ENCODE measurements around the gene OMA1. TPM values are rescaled to one million over a fixed set of nuclear protein-coding genes. Genes with fewer than 3 reads are reported as not detected.
"Not testable (repeated sequence)": the region's sequence is repeated elsewhere in the genome, so short reads cannot be mapped to it uniquely, and the experiment has no call there.

OMA1 gene
- polyA plus RNA-seq, 1 experiment: 17.3 TPM

- Histone ChIP-seq H3K27me3 (ENCODE audit: control insufficient read depth, insufficient read depth, low read length) (no peaks in the 10 kb centered on the region), H3K4me3 (ENCODE audit: low read depth, low read length) (no peak overlapping the region), H3K27ac (ENCODE audit: low read depth, low read length) (no peak overlapping the region), H3K9me3 (ENCODE audit: control insufficient read depth, insufficient read depth, low read length) (no peaks in the 10 kb centered on the region)
- POLR2A ChIA-PET: no interaction called here
- no peak for DNase-seq (ENCODE audit: low read depth, low spot score)
- CTCF ChIA-PET: interaction anchor here (2.6 to 6.3 kb wide), 2 partner anchors 24 to 113 kb away, joined by 15 to 53 read pairs; no protein-coding TSS in a partner anchor
- TF ChIP-seq, protein P1, sequence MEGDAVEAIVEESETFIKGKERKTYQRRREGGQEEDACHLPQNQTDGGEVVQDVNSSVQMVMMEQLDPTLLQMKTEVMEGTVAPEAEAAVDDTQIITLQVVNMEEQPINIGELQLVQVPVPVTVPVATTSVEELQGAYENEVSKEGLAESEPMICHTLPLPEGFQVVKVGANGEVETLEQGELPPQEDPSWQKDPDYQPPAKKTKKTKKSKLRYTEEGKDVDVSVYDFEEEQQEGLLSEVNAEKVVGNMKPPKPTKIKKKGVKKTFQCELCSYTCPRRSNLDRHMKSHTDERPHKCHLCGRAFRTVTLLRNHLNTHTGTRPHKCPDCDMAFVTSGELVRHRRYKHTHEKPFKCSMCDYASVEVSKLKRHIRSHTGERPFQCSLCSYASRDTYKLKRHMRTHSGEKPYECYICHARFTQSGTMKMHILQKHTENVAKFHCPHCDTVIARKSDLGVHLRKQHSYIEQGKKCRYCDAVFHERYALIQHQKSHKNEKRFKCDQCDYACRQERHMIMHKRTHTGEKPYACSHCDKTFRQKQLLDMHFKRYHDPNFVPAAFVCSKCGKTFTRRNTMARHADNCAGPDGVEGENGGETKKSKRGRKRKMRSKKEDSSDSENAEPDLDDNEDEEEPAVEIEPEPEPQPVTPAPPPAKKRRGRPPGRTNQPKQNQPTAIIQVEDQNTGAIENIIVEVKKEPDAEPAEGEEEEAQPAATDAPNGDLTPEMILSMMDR (IDR thresholded peaks at IDR 0.05; ENCODE audit: low read depth, low read length): no peak
These were observed 7.0 kb downstream of the OMA1 start for GRCh38 chr1:58539553-58539952.

DNA sequence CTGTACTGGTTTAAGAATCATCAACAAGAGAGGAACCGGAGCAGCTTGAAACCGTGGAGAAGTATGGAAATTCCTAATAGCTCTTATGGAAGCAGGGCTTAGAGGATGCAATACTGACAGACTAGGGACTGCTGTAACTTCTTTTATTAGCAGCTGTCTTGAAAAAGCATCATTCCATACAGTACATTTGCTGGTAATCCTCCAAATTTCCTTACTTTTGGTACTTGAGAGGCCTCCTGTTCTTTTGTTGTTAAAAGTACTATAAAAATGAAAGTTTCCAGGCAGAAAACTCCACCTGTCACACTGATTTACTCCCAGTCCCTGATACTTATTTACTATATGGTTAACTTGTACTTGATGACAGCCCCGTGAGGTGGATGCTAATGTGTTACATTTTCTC lies 7.7 kb downstream of the OMA1 start:
- TF ChIP-seq, protein P1 (IDR thresholded peaks at IDR 0.05; ENCODE audit: low read depth, low read length): no peak
- CTCF ChIA-PET: interaction anchor here (0.7 to 6.3 kb wide), 3 partner anchors 19 to 114 kb away, joined by 3 to 53 read pairs (median 15); no protein-coding TSS in a partner anchor
- no peak for DNase-seq (ENCODE audit: low read depth, low spot score)
- H3K27me3 ChIP-seq (ENCODE audit: control insufficient read depth, insufficient read depth, low read length): no peaks in the 10 kb centered on the region
- H3K9me3 ChIP-seq (ENCODE audit: control insufficient read depth, insufficient read depth, low read length): no peaks in the 10 kb centered on the region
- H3K27ac ChIP-seq (ENCODE audit: low read depth, low read length): no peak overlapping the region
- H3K4me3 ChIP-seq (ENCODE audit: low read depth, low read length): no peak overlapping the region
- POLR2A ChIA-PET: no interaction called here

DNA sequence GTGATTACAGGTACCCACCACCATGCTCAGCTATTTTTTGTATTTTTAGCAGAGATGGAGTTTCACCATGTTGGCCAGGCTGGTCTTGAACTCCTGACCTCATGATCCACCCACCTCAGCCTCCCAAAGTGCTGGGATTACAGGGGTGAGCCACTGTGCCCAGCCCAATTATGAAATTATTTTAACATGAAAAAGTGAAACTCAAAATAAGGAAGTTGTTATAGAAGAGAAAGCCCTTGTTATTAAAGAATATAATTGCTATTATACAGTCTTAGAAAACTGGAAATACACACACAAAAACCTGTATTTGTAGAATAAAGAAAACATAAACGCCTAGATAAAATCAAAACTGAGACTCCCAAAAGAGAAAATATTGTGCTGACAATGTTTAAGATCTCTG lies 14.7 kb downstream of the OMA1 start:
- H3K4me3 ChIP-seq (ENCODE audit: low read depth, low read length); H3K9me3 ChIP-seq (ENCODE audit: control insufficient read depth, insufficient read depth, low read length); DNase-seq (ENCODE audit: low read depth, low spot score); H3K27ac ChIP-seq (ENCODE audit: low read depth, low read length); H3K27me3 ChIP-seq (ENCODE audit: control insufficient read depth, insufficient read depth, low read length); POLR2A ChIA-PET: not testable (repeated sequence)
- CTCF ChIA-PET: interaction anchor here (1.0 kb wide), 1 partner anchor 16 kb away, joined by 3 read pairs; no protein-coding TSS in a partner anchor

- CTCF ChIA-PET: no interaction called here
- no peak overlapping the region for H3K27ac ChIP-seq (ENCODE audit: low read depth, low read length)
These were observed 17.2 kb downstream of the OMA1 start for GRCh38 chr1:58529284-58529683.

DNA sequence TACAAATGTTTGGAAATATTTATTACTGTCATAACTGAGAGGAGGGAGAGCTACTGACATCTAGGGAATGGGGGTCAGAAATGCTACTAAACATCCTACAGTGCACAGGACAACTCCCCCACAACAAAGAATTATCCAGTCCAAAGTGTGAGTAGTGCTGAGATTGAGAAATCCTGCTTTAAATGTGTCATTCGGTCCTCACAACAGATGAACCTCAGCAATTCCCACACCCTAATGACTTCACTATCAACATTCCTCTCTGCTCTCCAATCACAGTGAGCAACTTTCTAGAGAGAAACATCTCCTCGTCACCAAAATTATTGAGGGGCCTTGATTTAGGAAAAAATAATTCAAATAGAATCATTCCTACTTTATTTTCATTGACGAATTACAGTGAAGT lies 18.0 kb downstream of the OMA1 start:
- CTCF ChIA-PET: interaction anchor here (1.0 to 15.1 kb wide), 4 partner anchors 13 to 1419 kb away, joined by 3 to 492 read pairs (median 62); partner anchors contain the start of gene OMA1
- Histone ChIP-seq H3K4me3 (ENCODE audit: low read depth, low read length) (no peak overlapping the region), H3K27me3 (ENCODE audit: control insufficient read depth, insufficient read depth, low read length) (no peaks in the 10 kb centered on the region), H3K9me3 (ENCODE audit: control insufficient read depth, insufficient read depth, low read length) (no peaks in the 10 kb centered on the region), H3K27ac (ENCODE audit: low read depth, low read length) (no peak overlapping the region)
- POLR2A ChIA-PET: interaction anchor here (1.1 kb wide), 1 partner anchor 18 kb away, joined by 10 read pairs; the partner anchor contains the start of gene OMA1
- TF ChIP-seq, protein P1 (IDR thresholded peaks at IDR 0.05; ENCODE audit: low read depth, low read length): no peak
- no peak for DNase-seq (ENCODE audit: low read depth, low spot score)

More at GRCh38 chr1:58529284-58529683, 17.2 kb downstream of the OMA1 start:
- Histone ChIP-seq H3K9me3 (ENCODE audit: control insufficient read depth, insufficient read depth, low read length) (no peaks in the 10 kb centered on the region), H3K4me3 (ENCODE audit: low read depth, low read length) (no peak overlapping the region), H3K27me3 (ENCODE audit: control insufficient read depth, insufficient read depth, low read length) (no peaks in the 10 kb centered on the region)
- TF ChIP-seq, protein P1 (IDR thresholded peaks at IDR 0.05; ENCODE audit: low read depth, low read length): no peak
- no peak for DNase-seq (ENCODE audit: low read depth, low spot score)
- POLR2A ChIA-PET: no interaction called here
